ENCODE results near the gene PDHX. TPM values are rescaled to one million over a fixed set of nuclear protein-coding genes. Genes with fewer than 3 reads are reported as not detected.

PDHX gene
- polyA plus RNA-seq, 1 donor (not counting 4 experiments of a cell fraction or from before 2014, with no cell fraction given): 28.5 TPM

- Histone ChIP-seq H3K4me2 (ENCODE audit: control insufficient read depth, extremely low read depth, insufficient read depth, low read depth, low read length) (no peak overlapping the region), H3K27ac (ENCODE audit: control insufficient read depth, insufficient read depth, low read length) (no peak overlapping the region), H3K4me1 (ENCODE audit: control insufficient read depth, extremely low read depth, insufficient read depth, low read length) (peaks cover 36% of the 10 kb centered on the region), H3K9me3 (ENCODE audit: control insufficient read depth, low read depth, low read length) (no peaks in the 10 kb centered on the region), H3K27me3 (ENCODE audit: control insufficient read depth, extremely low read depth, insufficient read depth, low read length) (no peaks in the 10 kb centered on the region), H2AFZ (ENCODE audit: control insufficient read depth, low read length) (no peak overlapping the region), H3K4me3 (ENCODE audit: control insufficient read depth in 2 of 3, extremely low read depth in 1 of 3, insufficient read depth in 2 of 3, low read depth in 1 of 3, low read length in 3 of 3) (no peak overlapping the region), H4K20me1 (ENCODE audit: control insufficient read depth, extremely low read depth, insufficient read depth, low read length) (no peaks in the 10 kb centered on the region), H3K79me2 (ENCODE audit: control insufficient read depth, insufficient read depth, low read length) (no peaks in the 10 kb centered on the region), H3K9ac (ENCODE audit: control insufficient read depth, extremely low read depth, insufficient read depth, low read length) (no peak overlapping the region), H3K36me3 (ENCODE audit: control insufficient read depth in 2 of 2, extremely low read depth in 1 of 2, insufficient read depth in 2 of 2, low read length in 2 of 2) (no peaks in the 10 kb centered on the region), H3K9me1 (ENCODE audit: control insufficient read depth, extremely low read depth, insufficient read depth, low read length) (no peaks in the 10 kb centered on the region)
- TF ChIP-seq EZH2 (IDR thresholded peaks at IDR 0.05; ENCODE audit: low read length): no peak
- no peak for TF ChIP-seq CTCF (optimal IDR thresholded peaks at IDR 0.05 in 1 of 3, IDR thresholded peaks at IDR 0.05 in 1 of 3, conservative IDR thresholded peaks at IDR 0.05 in 1 of 3; ENCODE audit: extremely low read depth in 1 of 3, insufficient read depth in 2 of 3, low read length in 3 of 3)
- dilution Hi-C loops (cut with MboI; ENCODE audit: extremely low pct_ligation_motif_present, low sequenced_read_pairs): no loop called here
- DNase-seq (ENCODE audit: low read depth, low spot score) (no peak), FAIRE-seq (no peak)
Observed at GRCh38 chr11:35042913-35043312, 126.5 kb downstream of the PDHX start.

DNA sequence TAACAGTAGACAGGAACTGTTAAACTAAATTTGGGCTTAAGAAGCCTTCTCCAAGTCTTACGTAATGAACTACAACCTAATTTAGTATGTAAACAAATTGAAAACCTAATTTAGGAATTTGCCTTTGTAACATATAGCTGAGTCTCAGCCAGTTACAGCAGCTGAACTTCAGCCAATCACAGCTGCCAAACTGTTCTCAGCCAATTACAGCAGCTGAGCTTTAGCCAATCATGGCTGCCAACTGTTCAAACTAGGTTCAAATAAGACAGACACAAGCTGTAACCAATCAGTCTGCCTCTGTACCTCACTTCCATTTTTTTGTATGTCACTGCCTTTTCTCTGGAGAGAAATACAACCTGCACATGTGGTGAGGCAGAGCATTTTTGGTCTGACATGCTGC lies 127.5 kb downstream of the PDHX start:
- H3K9me3 ChIP-seq (ENCODE audit: control insufficient read depth, low read depth, low read length): no peaks in the 10 kb centered on the region
- no peak for DNase-seq (ENCODE audit: low read depth, low spot score)
- dilution Hi-C loops (cut with MboI; ENCODE audit: extremely low pct_ligation_motif_present, low sequenced_read_pairs): no loop called here
- H3K27me3 ChIP-seq (ENCODE audit: control insufficient read depth, extremely low read depth, insufficient read depth, low read length): no peaks in the 10 kb centered on the region
- no peak for FAIRE-seq
- H3K79me2 ChIP-seq (ENCODE audit: control insufficient read depth, insufficient read depth, low read length): no peaks in the 10 kb centered on the region
- H3K9me1 ChIP-seq (ENCODE audit: control insufficient read depth, extremely low read depth, insufficient read depth, low read length): no peaks in the 10 kb centered on the region
- no peaks in the 10 kb centered on the region for H4K20me1 ChIP-seq (ENCODE audit: control insufficient read depth, extremely low read depth, insufficient read depth, low read length)
- no peaks in the 10 kb centered on the region for H3K36me3 ChIP-seq (ENCODE audit: control insufficient read depth in 2 of 2, extremely low read depth in 1 of 2, insufficient read depth in 2 of 2, low read length in 2 of 2)
- H3K4me3 ChIP-seq (ENCODE audit: control insufficient read depth in 2 of 3, extremely low read depth in 1 of 3, insufficient read depth in 2 of 3, low read depth in 1 of 3, low read length in 3 of 3): no peak overlapping the region
- TF ChIP-seq EZH2 (IDR thresholded peaks at IDR 0.05; ENCODE audit: low read length) (no peak), CTCF (optimal IDR thresholded peaks at IDR 0.05 in 1 of 3, IDR thresholded peaks at IDR 0.05 in 1 of 3, conservative IDR thresholded peaks at IDR 0.05 in 1 of 3; ENCODE audit: extremely low read depth in 1 of 3, insufficient read depth in 2 of 3, low read length in 3 of 3) (no peak)
- H3K4me1 ChIP-seq (ENCODE audit: control insufficient read depth, extremely low read depth, insufficient read depth, low read length): peaks cover 25% of the 10 kb centered on the region
- no peak overlapping the region for H2AFZ ChIP-seq (ENCODE audit: control insufficient read depth, low read length)
- H3K27ac ChIP-seq (ENCODE audit: control insufficient read depth, insufficient read depth, low read length): no peak overlapping the region
- no peak overlapping the region for H3K9ac ChIP-seq (ENCODE audit: control insufficient read depth, extremely low read depth, insufficient read depth, low read length)
- H3K4me2 ChIP-seq (ENCODE audit: control insufficient read depth, extremely low read depth, insufficient read depth, low read depth, low read length): no peak overlapping the region

All from keratinocyte (primary cell).